Stimulated activated memory B cell treated with anti-CD40 and anti-IgM and Interleukin-4, amounts not matched to agents 10 μg/mL and 1 μg/mL and 100 μg/mL, for 72 hours (primary cell): ENCODE results near the gene UBE2E1.

Experiments
- ATAC-seq: fragments of 150-1000 bp; cut with Tn5 transposase; 2 replicates; pipeline ENCODE4 v1.10.0; 2021
- H3K27ac Mint-ChIP-seq: one replicate; pipeline ENCODE4 v1.8.0; 2022; ENCODE audit warnings: mild to moderate bottlenecking, mixed read lengths
- H3K27me3 Mint-ChIP-seq: one replicate; pipeline ENCODE4 v1.8.0; 2022; ENCODE audit warnings: mixed read lengths
- H3K36me3 Mint-ChIP-seq: one replicate; pipeline ENCODE4 v1.8.0; 2022; ENCODE audit warnings: mixed read lengths
- H3K4me1 Mint-ChIP-seq: one replicate; pipeline ENCODE4 v1.8.0; 2022; ENCODE audit warnings: mixed read lengths
- H3K4me3 Mint-ChIP-seq: one replicate; pipeline ENCODE4 v1.8.0; 2022; ENCODE audit warnings: mild to moderate bottlenecking, moderate library complexity, mixed read lengths
- H3K9me3 Mint-ChIP-seq: one replicate; pipeline ENCODE4 v1.8.0; 2022; ENCODE audit warnings: mixed read lengths

UBE2E1 gene

DNA sequence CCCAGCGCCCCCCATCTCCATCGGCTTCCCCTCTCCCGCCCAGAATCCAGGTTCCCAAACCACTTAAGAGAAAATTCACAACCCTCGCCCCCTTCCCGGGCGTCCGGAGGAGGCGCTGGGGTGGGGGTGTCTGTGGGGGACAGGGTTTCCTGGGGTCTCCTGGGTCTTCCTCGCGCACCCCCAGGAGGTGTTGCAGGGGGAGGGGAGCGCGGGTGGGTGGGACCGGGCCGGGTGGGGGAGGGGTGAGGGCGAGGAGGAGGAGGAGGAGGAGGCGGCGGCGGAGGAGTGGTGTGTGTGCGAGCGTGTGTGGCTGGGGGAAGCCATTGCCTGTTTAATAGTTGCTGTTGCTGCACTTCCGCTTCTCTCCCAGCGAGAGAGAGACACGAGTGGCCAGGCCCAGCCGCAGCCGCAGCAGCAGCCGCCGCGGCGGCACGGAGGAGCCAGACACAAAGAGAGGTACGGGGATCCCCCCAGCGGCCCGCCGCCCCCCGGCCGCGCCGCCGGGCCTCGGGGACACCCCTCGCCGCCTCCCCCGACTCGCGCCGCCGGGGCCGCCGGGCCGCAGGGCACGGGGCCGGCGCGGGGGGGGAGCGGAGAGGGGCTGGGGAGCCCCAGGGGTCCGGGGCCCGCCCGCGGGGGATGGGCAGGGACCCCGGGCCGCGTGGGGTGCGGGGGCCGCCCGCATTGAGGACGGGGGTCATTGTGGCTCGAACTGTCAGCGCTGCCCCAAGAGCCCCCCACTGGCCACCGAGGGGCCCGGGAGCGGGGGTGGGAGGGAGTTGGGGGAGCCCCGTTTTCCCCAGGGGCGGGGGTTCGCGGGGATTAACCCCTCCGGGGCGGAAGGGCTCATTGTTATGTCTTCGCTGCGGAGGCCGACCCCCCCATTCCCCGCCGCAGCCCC lies at the start of gene UBE2E1:
Gene UBE2E1, plus strand, starts transcription at position 323 of the 901 bp plus-strand sequence. CDS start 1,315 bp downstream, outside the sequence.
- no peaks in the 10 kb centered on the region for H3K9me3 Mint-ChIP-seq
- ATAC-seq = peak; percentile 85
- peak within 1 kb of the TSS; percentile 100 for H3K4me3 Mint-ChIP-seq
- no peaks in the 10 kb centered on the region for H3K27me3 Mint-ChIP-seq
- H3K27ac Mint-ChIP-seq = peak within 1 kb of the TSS; percentile 98
- peaks cover 16% of the 10 kb centered on the region for H3K36me3 Mint-ChIP-seq
- peaks cover 48% of the 10 kb centered on the region for H3K4me1 Mint-ChIP-seq

DNA sequence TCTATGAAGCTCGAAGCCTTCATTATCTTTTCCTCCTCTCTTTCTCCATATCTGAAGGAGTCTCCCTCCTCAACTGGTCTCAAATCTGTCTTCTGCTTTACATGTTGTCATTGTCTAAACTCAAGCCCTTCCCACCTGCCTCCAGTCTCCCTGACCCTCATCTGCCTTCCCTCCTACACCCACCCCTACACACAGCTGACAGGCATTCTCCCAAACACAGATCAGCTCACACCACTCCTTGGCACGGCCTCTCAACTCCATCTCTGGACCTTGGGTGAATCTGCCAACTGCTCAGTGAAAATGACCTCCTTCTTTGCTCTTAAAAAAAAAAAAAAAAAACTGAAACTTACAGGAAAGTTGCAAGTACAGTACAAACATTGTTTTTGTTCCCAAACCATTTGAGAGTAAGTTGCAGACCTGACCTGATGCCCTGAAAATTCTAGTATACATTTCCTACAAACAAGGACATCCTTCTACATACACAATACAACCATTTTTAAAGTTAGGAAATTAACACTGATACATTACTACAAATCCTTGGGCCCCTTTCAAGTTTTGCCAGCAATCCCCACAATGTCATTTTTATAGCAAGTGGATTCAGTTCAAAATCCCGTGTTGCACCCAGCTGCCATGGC lies 49.4 kb upstream of the UBE2E1 start:
- H3K4me3 Mint-ChIP-seq = no peak overlapping the region
- no peaks in the 10 kb centered on the region for H3K9me3 Mint-ChIP-seq
- H3K27ac Mint-ChIP-seq = no peak overlapping the region
- H3K4me1 Mint-ChIP-seq = peaks cover 12% of the 10 kb centered on the region
- no peaks in the 10 kb centered on the region for H3K27me3 Mint-ChIP-seq
- ATAC-seq = no peak
- no peaks in the 10 kb centered on the region for H3K36me3 Mint-ChIP-seq

DNA sequence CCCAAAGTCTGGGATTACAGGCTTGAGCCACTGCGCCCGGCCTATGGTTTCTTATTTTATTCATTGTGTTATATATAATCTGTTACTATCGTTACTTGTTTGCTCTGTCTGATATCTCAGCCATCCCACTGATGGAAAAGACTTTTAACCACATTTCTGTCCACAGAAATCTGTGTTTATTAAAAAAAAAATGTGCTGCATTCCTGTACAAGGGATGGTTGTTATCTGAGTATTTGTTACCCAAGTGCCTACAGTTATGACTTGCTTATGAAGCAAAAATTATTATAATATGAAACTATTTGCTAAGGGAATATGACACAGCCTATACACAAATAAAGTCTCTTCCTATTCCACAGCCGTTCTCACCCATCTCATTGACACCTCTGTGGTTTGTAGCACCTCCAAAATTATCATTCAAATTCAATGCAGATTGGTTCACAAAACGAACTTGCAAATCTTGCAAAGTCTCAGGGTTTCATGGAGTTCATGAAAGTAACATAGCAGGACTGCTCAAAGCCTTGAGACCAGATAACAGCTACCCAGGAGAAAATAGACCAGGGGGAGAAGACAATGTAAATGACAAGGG lies 47.4 kb upstream of the UBE2E1 start:
- no peak for ATAC-seq
- no peaks in the 10 kb centered on the region for H3K27me3 Mint-ChIP-seq
- no peak overlapping the region for H3K4me3 Mint-ChIP-seq
- no peaks in the 10 kb centered on the region for H3K36me3 Mint-ChIP-seq
- no peaks in the 10 kb centered on the region for H3K9me3 Mint-ChIP-seq
- peaks cover 31% of the 10 kb centered on the region for H3K4me1 Mint-ChIP-seq
- H3K27ac Mint-ChIP-seq = no peak overlapping the region

GRCh38 chr3:23760325-23760724 lies 45.4 kb upstream of the UBE2E1 start:
- Mint-ChIP-seq H3K27ac (peak overlapping the region; percentile 78), H3K36me3 (no peaks in the 10 kb centered on the region), H3K27me3 (no peaks in the 10 kb centered on the region), H3K4me1 (peaks cover 31% of the 10 kb centered on the region), H3K9me3 (no peaks in the 10 kb centered on the region), H3K4me3 (no peak overlapping the region)
- peak; percentile 32 for ATAC-seq

DNA sequence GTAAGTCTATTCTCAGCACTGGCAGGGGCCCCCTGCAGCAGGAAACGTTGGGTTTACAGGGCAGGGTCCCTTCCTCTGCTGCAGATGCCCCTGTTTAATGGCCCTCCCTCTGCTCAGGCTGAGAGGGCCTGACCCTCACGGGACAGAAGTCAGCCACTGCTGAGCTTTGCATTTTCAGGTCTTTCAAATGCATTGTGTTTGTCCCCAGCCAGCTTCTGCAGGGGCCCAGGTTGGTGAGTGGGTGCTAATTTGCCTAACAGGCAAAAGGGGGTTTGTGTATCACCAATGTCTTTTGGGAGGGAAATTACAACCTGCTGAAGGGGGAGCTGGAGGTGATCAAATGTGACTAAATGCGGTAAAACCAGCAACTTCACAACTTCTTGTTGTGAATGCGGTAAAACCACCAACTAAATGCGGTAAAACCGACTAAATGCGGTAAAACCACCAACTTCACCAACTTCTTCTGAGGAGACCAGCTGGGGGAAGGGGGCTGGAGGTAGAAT lies 44.8 kb upstream of the UBE2E1 start:
- Mint-ChIP-seq H3K36me3 (no peaks in the 10 kb centered on the region), H3K4me1 (peaks cover 31% of the 10 kb centered on the region), H3K9me3 (no peaks in the 10 kb centered on the region), H3K27ac (peak overlapping the region; percentile 78), H3K27me3 (no peaks in the 10 kb centered on the region), H3K4me3 (no peak overlapping the region)
- peak; percentile 81 for ATAC-seq

- H3K4me3 Mint-ChIP-seq = no peak overlapping the region
- peak; percentile 31 for ATAC-seq
Measured at GRCh38 chr3:23761440-23761896, 44.3 kb upstream of the UBE2E1 start.

GRCh38 chr3:23762214-23762613 lies 43.5 kb upstream of the UBE2E1 start:
- Mint-ChIP-seq H3K36me3 (no peaks in the 10 kb centered on the region), H3K4me1 (peaks cover 31% of the 10 kb centered on the region), H3K27ac (peak overlapping the region; percentile 78), H3K27me3 (no peaks in the 10 kb centered on the region), H3K4me3 (peak overlapping the region; percentile 63), H3K9me3 (no peaks in the 10 kb centered on the region)
- peak; percentile 87 for ATAC-seq

More at GRCh38 chr3:23761440-23761896, 44.3 kb upstream of the UBE2E1 start:
- no peaks in the 10 kb centered on the region for H3K36me3 Mint-ChIP-seq
- H3K4me1 Mint-ChIP-seq = peaks cover 31% of the 10 kb centered on the region
- H3K27me3 Mint-ChIP-seq = no peaks in the 10 kb centered on the region
- H3K27ac Mint-ChIP-seq = peak overlapping the region; percentile 78
- no peaks in the 10 kb centered on the region for H3K9me3 Mint-ChIP-seq

GRCh38 chr3:23762759-23763477 lies 42.8 kb upstream of the UBE2E1 start:
- H3K36me3 Mint-ChIP-seq = no peaks in the 10 kb centered on the region
- no peak for ATAC-seq
- H3K27ac Mint-ChIP-seq = peak overlapping the region; percentile 78
- peaks cover 31% of the 10 kb centered on the region for H3K4me1 Mint-ChIP-seq
- H3K27me3 Mint-ChIP-seq = no peaks in the 10 kb centered on the region
- H3K4me3 Mint-ChIP-seq = peak overlapping the region; percentile 63
- H3K9me3 Mint-ChIP-seq = no peaks in the 10 kb centered on the region

DNA sequence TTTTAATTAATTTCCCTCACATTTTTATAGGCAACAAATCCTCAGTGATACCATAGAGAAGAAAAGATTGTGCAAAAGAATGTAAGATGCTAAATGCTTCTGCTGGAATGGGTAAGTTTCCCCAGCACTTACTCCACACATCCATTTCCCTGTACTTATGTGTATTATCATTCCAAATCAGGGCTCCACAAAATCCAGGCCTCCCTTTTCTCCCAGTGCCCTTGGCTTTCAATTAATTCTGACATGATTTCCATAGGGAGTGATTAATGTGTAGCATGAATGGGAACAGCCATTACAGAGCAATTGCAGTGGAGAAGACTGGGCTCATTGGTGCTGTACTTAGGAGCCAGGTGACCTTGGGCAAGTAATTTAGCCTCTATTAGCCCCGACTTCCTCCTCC lies 41.3 kb upstream of the UBE2E1 start:
- Mint-ChIP-seq H3K27ac (no peak overlapping the region), H3K27me3 (no peaks in the 10 kb centered on the region), H3K4me3 (no peak overlapping the region), H3K36me3 (no peaks in the 10 kb centered on the region), H3K4me1 (peaks cover 31% of the 10 kb centered on the region), H3K9me3 (no peaks in the 10 kb centered on the region)
- no peak for ATAC-seq

- Mint-ChIP-seq H3K36me3 (no peaks in the 10 kb centered on the region), H3K27me3 (no peaks in the 10 kb centered on the region)
- ATAC-seq = no peak
Measured at GRCh38 chr3:23767546-23767945, 38.2 kb upstream of the UBE2E1 start.

DNA sequence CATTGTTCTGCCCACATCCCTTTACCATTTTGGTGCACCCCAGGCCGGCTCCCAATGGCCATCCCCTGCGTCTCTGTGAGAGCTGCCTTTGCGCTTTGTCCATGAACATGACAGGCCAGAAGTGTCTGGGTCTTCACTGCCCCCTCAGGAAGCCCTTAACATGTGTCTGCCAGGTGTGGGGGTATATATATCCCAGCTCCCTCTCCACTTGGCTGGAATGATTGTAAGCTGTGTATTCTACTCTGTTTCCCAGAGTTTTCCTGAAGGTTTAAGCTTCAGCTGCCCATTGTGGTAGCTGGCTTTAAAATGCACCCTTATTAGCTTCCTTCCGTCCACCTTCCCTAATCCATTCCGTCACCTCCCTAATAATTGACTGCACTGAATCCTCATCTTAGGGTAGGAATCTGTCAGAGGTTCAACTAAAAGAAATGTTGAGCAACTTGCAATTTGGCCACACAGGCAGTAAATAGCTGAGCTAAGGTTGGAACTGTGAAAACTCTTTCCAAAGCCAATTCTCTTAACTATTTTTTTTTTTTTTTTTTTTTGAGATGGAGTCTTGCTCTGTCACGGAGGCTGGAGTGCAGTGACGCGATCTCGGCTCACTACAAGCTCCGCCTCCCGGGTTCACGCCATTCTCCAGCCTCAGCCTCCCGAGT lies 30.4 kb upstream of the UBE2E1 start:
- ATAC-seq = no peak
- Mint-ChIP-seq H3K36me3 (no peaks in the 10 kb centered on the region), H3K27ac (no peak overlapping the region), H3K9me3 (no peaks in the 10 kb centered on the region), H3K4me1 (peaks cover 11% of the 10 kb centered on the region), H3K4me3 (no peak overlapping the region), H3K27me3 (no peaks in the 10 kb centered on the region)

More at GRCh38 chr3:23767546-23767945, 38.2 kb upstream of the UBE2E1 start:
- no peak overlapping the region for H3K27ac Mint-ChIP-seq
- H3K9me3 Mint-ChIP-seq = no peaks in the 10 kb centered on the region
- H3K4me3 Mint-ChIP-seq = no peak overlapping the region
- H3K4me1 Mint-ChIP-seq = peaks cover 6% of the 10 kb centered on the region

DNA sequence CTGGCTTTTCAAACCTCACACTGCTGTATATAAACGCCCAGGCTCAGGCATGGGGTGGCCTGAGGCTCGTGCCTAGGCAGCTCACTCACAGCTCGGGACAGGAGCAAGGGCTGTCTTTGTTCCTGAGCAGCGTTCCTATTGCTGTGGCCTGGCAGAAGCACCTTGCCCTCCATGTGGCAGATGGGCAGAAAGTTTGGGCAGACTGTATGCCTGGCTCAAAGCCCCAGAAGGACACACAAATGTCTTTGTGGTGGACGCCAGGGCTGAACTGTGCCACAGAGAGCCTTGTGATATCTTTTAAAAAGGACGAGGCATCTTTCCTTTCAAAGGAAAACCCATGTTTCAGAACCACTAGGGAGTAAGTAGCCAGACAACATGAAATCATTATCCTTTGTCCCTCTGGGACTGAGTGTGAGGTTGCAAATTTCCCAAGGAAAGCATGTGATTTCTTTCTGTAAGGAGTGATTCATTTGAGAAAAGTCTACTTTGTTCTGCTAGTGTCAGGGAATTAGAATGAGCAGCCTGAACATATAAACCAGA lies 29.3 kb upstream of the UBE2E1 start:
- ATAC-seq = no peak
- peaks cover 4% of the 10 kb centered on the region for H3K9me3 Mint-ChIP-seq

GRCh38 chr3:23778446-23778845 lies 27.3 kb upstream of the UBE2E1 start:
- peaks cover 9% of the 10 kb centered on the region for H3K27me3 Mint-ChIP-seq
- H3K4me3 Mint-ChIP-seq = no peak overlapping the region
- peaks cover 13% of the 10 kb centered on the region for H3K4me1 Mint-ChIP-seq
- no peak overlapping the region for H3K27ac Mint-ChIP-seq
- no peak for ATAC-seq
- H3K9me3 Mint-ChIP-seq = peaks cover 9% of the 10 kb centered on the region
- peaks cover 4% of the 10 kb centered on the region for H3K36me3 Mint-ChIP-seq

More for the DNA sequence above, 29.3 kb upstream of the UBE2E1 start:
- Mint-ChIP-seq H3K4me3 (no peak overlapping the region), H3K27me3 (no peaks in the 10 kb centered on the region), H3K27ac (no peak overlapping the region), H3K4me1 (peaks cover 13% of the 10 kb centered on the region), H3K36me3 (no peaks in the 10 kb centered on the region)

DNA sequence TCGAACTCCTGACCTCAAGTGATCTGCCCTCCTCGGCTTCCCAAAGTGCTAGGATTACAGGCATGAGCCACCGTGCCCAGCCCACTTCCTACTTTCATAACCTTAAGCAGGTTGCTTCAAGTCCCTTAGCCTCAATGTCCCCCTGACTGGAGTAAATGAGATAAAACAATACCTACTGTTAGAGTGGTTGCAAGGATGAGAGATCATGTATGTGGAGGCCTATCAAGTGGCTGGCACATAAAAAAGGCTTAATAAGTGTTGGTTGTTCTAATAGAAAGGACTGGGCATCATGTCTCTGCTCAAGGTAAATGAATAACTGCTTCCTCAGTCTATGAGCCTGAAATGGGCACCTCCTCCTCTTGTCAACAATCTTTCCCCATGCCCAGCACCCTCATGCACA lies 25.9 kb upstream of the UBE2E1 start:
- Mint-ChIP-seq H3K36me3 (peaks cover 4% of the 10 kb centered on the region), H3K4me1 (peaks cover 13% of the 10 kb centered on the region), H3K9me3 (peaks cover 9% of the 10 kb centered on the region), H3K27me3 (peaks cover 9% of the 10 kb centered on the region), H3K27ac (no peak overlapping the region), H3K4me3 (no peak overlapping the region)
- no peak for ATAC-seq
